Measurements from ENCODE around the gene WRAP73.
A peak's percentile ranks its signal among the peaks of the same experiment; 100 is the strongest.
"Not testable (repeated sequence)": the region's sequence is repeated elsewhere in the genome, so short reads cannot be mapped to it uniquely, and the experiment has no call there.

WRAP73 gene

DNA sequence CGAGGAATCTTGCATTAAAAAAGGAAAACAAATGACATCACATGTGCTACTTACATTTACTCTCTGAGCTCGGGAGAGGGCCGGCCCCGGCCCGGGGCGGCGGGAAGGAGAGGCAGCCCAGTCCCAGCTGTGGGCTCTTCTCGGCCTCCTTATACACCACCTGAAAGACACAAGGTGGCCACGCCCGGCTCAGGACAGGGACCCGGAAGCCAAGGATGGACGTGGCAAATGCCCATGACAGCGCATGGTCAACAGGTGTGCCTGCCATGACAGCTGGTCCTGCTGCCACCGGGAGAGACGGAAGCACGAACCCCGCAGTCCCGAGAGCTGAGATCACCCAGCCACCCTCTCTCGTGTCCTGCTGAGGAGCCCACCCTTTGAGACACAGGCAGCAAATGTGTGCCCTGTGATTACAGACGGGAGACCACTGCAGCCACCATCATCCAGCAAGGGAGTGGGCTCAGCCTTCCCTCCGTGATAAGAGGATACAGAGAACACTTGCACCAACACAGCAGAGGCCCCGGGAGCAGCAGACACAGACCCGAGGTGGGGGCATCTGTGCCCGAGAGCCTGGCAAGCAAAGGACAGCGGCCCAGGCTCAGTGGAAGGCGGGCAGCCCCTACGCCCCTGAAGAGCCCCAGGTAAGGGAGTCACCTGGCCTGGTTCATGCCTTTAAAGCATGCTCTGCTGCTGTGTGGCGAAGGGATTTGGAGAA, 16.4 kb downstream of the WRAP73 start:
- no peak for DNase-seq (ENCODE audit: low read depth, low spot score)

GRCh38 chr1:3632716-3633343, 17.1 kb downstream of the WRAP73 start:
- no peak overlapping the region for H3K27ac ChIP-seq
- no peak for DNase-seq (ENCODE audit: low read depth, low spot score)

More for the DNA sequence above, 16.4 kb downstream of the WRAP73 start:
- no peak overlapping the region for H3K27ac ChIP-seq

GRCh38 chr1:3632298-3632697, 17.6 kb downstream of the WRAP73 start:
- H3K27ac ChIP-seq = no peak overlapping the region
- no peak for DNase-seq (ENCODE audit: low read depth, low spot score)

DNA sequence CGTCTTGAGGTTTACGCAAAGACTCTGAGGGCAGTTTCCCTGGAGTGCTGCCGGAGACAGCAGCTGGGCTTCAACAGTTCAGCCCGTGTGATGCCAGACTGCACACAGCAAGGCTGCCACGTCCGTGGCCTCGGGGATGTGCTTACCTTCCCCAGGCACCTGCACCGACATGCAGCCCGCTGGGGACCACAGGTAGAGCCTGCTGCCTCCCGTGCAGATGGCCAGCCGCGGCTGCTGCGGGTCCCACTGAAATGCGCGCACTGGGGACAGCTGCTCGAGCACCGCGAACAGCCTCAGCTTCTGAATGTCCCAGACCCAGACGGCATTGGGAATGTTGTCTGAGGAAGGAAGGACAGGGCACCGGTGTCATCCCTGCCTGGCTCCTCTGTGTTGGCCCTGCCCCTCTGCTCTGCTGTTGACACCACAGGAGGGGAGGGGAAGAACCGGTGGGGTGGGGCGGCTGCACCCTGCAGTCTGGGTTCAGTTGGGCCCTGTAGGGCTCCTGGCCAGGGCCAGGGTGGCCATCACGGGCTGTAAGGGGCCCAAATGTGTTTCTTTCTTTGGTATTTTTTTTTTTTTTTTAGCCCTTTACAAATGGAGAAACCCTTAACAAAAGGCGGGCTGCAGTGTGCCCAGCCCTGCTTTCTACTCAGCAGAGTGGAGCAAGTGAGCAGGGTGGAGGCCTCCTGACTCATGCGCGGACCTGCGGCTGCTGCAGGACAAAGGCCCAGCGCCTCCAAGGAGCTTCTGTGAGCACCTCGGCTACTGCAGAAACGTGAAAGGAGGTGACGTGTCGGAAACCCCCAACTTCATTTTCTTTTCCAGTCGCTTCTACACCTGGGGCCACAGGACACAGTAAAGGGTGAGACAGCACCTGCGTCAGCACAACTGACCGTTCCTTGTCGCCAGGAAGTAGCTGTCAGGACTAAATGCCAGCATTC, 18.3 kb downstream of the WRAP73 start:
- H3K27ac ChIP-seq = no peak overlapping the region
- DNase-seq (ENCODE audit: low read depth, low spot score) = no peak

DNA sequence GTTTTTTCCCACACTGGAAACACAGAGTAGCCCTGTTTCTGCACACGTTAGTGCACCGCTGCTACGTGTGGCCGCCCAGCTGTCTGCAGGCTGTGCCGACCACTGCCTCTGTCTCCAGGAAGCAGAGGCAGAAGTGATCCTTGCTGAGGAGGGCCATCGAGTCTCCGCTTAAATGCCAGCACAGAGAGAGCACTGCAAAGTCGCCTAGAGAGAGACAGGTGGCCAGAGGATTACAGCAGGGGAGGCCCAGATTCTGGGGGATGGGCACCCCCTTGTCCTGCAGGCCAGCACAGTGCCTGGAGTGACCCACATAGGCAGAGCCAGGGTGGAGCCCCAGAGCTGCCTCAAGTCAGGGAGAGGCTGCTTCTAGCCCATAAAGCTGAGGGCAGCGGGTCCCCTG, 19.0 kb downstream of the WRAP73 start:
- DNase-seq (ENCODE audit: low read depth, low spot score) = no peak
- H3K27ac ChIP-seq = no peak overlapping the region

DNA sequence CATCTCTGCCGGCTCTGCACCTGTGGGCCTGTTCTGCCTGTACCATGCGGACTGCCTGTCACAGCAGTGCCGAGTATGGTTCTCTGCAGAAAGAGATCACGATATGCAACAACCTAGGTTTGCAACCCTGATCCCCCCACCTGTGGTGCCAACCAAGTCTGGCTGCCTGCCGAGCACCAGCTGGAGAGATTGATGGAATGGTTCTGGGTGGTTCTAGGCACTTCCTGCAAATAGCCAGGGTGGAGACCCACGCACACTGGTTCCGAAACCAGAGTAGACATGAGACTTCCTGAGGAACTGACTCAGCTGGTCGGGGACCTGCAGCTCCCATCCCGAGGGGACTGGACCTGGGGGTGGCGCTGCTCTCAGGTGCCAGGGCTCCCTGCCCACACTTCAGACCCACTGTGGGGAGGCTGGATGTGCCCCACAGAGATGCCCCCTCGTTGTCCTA, 19.7 kb downstream of the WRAP73 start:
- no peak for DNase-seq (ENCODE audit: low read depth, low spot score)
- H3K27ac ChIP-seq = no peak overlapping the region

GRCh38 chr1:3629561-3630160, 20.2 kb downstream of the WRAP73 start:
- DNase-seq (ENCODE audit: low read depth, low spot score) = no peak
- no peak overlapping the region for H3K27ac ChIP-seq

DNA sequence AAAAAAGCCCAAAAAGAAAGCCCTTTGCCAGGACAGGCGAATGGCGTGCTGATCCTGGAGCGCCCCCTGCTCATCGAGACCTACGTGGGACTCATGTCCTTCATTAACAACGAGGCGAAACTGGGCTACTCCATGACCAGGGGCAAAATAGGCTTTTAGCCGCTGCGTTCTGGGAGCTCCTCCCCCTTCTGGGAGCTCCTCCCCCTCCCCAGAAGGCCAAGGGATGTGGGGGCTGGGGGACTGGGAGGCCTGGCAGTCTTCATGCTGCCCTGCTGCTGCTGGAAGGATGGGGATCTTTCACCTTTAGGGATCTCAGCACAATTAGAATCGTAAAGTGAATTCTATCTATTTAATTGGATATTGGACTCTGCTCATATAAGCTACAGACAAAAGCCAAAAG, 21.5 kb downstream of the WRAP73 start:
- no peak for DNase-seq (ENCODE audit: low read depth, low spot score)
- no peak overlapping the region for H3K27ac ChIP-seq

GRCh38 chr1:3627515-3628253, 22.2 kb downstream of the WRAP73 start:
- no peak for DNase-seq (ENCODE audit: low read depth, low spot score)
- no peak overlapping the region for H3K27ac ChIP-seq

DNA sequence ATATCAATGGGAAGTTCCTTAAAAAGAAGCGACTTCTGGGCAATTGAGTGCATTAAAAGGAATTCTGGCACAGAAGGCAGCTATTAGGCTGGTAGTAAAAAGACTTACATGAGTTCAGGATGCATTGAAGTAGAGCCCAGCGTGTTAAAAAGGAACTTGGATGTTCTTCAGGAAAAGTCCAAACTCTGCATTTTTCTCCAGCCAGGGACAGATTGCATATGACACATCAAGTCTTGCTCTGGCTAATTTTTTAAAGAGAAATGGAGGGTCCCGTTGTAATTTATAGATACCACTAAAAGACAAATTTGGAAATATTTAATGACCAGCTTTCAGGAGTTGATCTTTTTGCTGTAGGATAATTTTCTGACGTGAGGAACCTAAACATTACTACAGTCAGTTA, 23.9 kb downstream of the WRAP73 start:
- H3K27ac ChIP-seq = no peak overlapping the region
- DNase-seq (ENCODE audit: low read depth, low spot score) = no peak

GRCh38 chr1:3625151-3625907, 24.6 kb downstream of the WRAP73 start:
- DNase-seq (ENCODE audit: low read depth, low spot score) = no peak
- peak overlapping the region; percentile 17 for H3K27ac ChIP-seq

DNA sequence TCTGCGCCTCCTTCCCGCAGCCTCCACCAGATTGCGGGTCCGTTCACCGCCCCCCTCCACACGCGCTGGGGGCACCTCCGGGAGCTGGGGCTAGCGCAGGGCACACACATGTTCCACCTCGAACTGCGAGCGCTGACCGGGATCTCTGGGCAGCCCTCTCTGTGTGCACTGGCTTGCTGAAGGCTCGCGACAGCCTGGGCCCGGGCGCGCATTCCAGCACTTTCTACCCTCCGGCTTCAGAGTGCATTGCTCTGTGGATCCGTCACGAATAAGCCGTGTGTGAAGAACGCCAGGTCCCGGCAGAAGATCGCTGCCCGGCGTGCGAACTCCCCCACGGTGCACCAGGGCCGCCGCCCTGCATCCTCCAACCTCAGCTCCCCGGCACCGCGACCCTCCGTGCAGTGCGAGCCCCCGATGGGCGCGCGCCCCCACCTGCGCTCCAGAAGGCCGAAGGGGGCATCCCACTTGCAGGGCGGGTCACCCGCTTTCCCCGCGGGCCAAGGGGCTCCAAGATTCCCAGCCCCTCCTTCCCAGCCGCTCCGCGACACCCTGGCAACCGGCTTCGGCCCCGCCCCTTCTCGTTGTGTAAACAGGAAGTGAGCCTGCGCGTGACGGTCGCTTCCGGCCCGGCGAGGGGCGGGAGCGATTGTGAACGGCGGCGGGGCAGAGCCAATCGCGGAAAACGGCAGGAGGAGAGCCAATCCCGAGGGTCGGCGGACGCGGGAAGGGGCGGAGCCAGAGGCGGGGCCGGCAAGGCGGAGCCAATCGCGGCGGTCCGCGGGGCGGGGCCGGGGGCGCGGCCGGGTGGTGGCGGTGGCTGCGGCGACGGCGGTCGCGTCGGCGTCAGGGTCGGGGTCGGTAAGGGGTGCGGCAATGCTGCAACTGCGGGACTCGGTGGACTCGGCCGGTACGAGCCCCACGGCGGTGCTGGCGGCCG, 25.4 kb downstream of the WRAP73 start, which contains the start of gene TPRG1L:
TPRG1L (plus strand) TSS at position 816 of the 937 bp plus-strand sequence; CDS start at position 874, 58 bp downstream.
- H3K27ac ChIP-seq = peak within 1 kb of the TSS; percentile 17
- peak; percentile 73 for DNase-seq (ENCODE audit: low read depth, low spot score)

GRCh38 chr1:3623441-3624199, 26.3 kb downstream of the WRAP73 start:
- DNase-seq (ENCODE audit: low read depth, low spot score) = no peak
- no peak overlapping the region for H3K27ac ChIP-seq

DNA sequence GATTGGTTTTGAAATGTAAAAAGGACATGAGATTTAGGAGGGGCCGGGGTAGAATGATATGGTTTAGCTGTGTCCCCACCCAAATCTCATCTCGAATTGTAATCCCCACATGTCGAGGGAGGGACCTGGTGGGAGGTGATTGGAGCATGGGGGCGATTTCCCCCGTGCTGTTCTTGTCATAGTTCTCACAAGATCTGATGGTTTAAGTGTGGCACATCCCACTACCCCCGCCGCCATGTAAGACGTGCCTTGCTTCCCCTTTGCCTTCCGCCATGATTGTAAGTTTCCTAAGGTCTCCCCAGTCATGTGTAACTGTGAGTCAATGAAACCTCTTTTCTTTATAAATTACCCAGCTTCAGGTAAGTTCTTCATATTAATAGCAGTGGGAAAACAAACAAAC, 27.8 kb downstream of the WRAP73 start:
- not testable (repeated sequence) for H3K27ac ChIP-seq; DNase-seq (ENCODE audit: low read depth, low spot score)

GRCh38 chr1:3621151-3621671, 28.7 kb downstream of the WRAP73 start:
- not testable (repeated sequence) for DNase-seq (ENCODE audit: low read depth, low spot score); H3K27ac ChIP-seq

DNA sequence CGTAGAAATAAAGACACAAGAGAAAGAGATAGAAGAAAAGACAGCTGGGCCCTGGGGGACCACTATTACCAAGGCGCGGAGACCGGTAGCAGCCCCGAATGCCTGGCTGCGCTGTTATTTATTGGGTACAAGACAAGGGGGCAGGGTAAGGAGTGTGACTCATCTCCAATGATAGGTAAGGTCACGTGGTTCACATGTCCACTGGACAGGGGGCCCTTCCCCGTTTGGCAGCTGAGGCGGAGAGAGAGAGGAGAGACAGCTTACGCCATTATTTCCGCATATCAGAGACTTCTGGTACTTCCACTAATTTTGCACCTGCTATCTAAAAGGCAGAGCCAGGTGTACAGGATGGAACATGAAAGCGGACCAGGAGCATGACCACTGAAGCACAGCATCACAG, 29.2 kb downstream of the WRAP73 start:
- H3K27ac ChIP-seq = no peak overlapping the region
- no peak for DNase-seq (ENCODE audit: low read depth, low spot score)

Data from epithelial cell of prostate (primary cell).